GM12878 (cell line): Measurements from ENCODE around the gene SYT3. TPM values are rescaled to one million over a fixed set of nuclear protein-coding genes. Genes with fewer than 3 reads are reported as not detected.

ENCODE experiments used
- ATAC-seq: fragments of 200-7000 bp; cut with Tn5 transposase; 3 replicates; pipeline ENCODE4 v1.9.1; 2020; ENCODE audit warnings: mild to moderate bottlenecking, moderate library complexity
- BruUV-seq: library from RNA; stranded (reverse); fragments of 400-500 nt; replicated peaks from 2 replicates; lab custom pipeline; 2021; lab: Mats Ljungman, UMichigan
- CTCF ChIA-PET: fragments of 300-600 bp; sonication (Branson Sonifier 250); formaldehyde crosslinking; extraction: SDS; loops from one replicate; lab custom pipeline; 2021; ENCODE audit warnings: inconsistent platforms; lab: Yijun Ruan, JAX
- POLR2A ChIA-PET: fragments of 350-600 bp; formaldehyde crosslinking; extraction: SDS; loops from one replicate; lab custom pipeline; 2021; ENCODE audit warnings: inconsistent platforms; lab: Charles Lee
- RAD21 ChIA-PET: fragments of 300-600 bp; sonication (Branson Sonifier 250); formaldehyde crosslinking; loops from one replicate; lab custom pipeline; 2023; ENCODE audit warnings: antibody characterized with exemption; ENCODE audit not compliant: unreplicated experiment; lab: Charles Lee
- SMC1A ChIA-PET: fragments of 300-600 bp; sonication (Branson Sonifier 250); formaldehyde crosslinking; loops from one replicate; lab custom pipeline; 2023; ENCODE audit not compliant: unreplicated experiment, uncharacterized antibody; lab: Charles Lee
- DNase-seq: peaks from one replicate; pipeline ENCODE4 v3.0.0-alpha.2; 2011; ENCODE audit warnings: low read depth, low spot score
- FAIRE-seq: peaks from 3 replicates; lab custom pipeline; 2011; peaks lifted over from hg19 to GRCh38; lab: Jason Lieb, UNC
- H2AFZ ChIP-seq: 2 replicates; pipeline ENCODE4 v1.6.0; 2011; ENCODE audit warnings: low read depth, low read length, control low read depth; ENCODE audit not compliant: control insufficient read depth
- H3K27ac ChIP-seq: 2 replicates; pipeline ENCODE4 v1.5.1; 2011; ENCODE audit warnings: control low read depth; ENCODE audit not compliant: control insufficient read depth, insufficient read depth
- H3K27me3 ChIP-seq, 2 experiments: replicated peaks in 1 of 2; 2 replicates each; pipeline versions ENCODE4 v1.6.0 to v1.6.1; 2011; ENCODE audit warnings: low read length in 1 of 2; ENCODE audit not compliant: control insufficient read depth in 2 of 2, insufficient read depth in 2 of 2
- H3K36me3 ChIP-seq, 2 experiments: 2 replicates each; pipeline ENCODE4 v1.5.1; 2011; ENCODE audit warnings: low read length in 1 of 2; ENCODE audit not compliant: control insufficient read depth in 2 of 2, insufficient read depth in 2 of 2
- H3K4me1 ChIP-seq: 2 replicates; pipeline ENCODE4 v1.6.1; 2011; ENCODE audit warnings: mild to moderate bottlenecking, low read length, moderate library complexity, mixed read lengths; ENCODE audit not compliant: control insufficient read depth, insufficient read depth
- H3K4me2 ChIP-seq: 2 replicates; pipeline ENCODE4 v1.6.0; 2011; ENCODE audit warnings: control low read depth; ENCODE audit not compliant: control insufficient read depth, insufficient read depth
- H3K4me3 ChIP-seq: fragments of 200-600 bp; sonication (generic); 2 replicates; pipeline ENCODE4 v1.5.1; 2016
- H3K79me2 ChIP-seq: 2 replicates; pipeline ENCODE4 v1.6.0; 2011; ENCODE audit warnings: low read length; ENCODE audit not compliant: control insufficient read depth, insufficient read depth
- H3K9ac ChIP-seq: 2 replicates; pipeline ENCODE4 v1.8.0; 2011; ENCODE audit warnings: low read length, control low read depth, mixed read lengths; ENCODE audit not compliant: control insufficient read depth, insufficient read depth
- H3K9me3 ChIP-seq: replicated peaks from 3 replicates; pipeline ENCODE4 v1.5.1; 2011; ENCODE audit warnings: mild to moderate bottlenecking, low read length; ENCODE audit not compliant: control insufficient read depth, insufficient read depth
- H4K20me1 ChIP-seq: 2 replicates; pipeline ENCODE4 v1.6.0; 2011; ENCODE audit not compliant: control insufficient read depth, insufficient read depth
- BCL11A ChIP-seq: IDR thresholded peaks from 2 replicates; pipeline ENCODE4 v1.6.1; 2011; ENCODE audit warnings: low read depth, low read length
- CBFB ChIP-seq: IDR thresholded peaks from 2 replicates; pipeline ENCODE4 v1.6.1; 2016; ENCODE audit warnings: antibody characterized with exemption, low read depth
- DPF2 ChIP-seq: fragments of 450-650 bp; IDR thresholded peaks from 2 replicates; pipeline ENCODE4 v1.6.1; 2017; ENCODE audit warnings: mild to moderate bottlenecking
- FOXM1 ChIP-seq: IDR thresholded peaks from 2 replicates; pipeline ENCODE4 v1.6.1; 2012; ENCODE audit warnings: low read depth, mild to moderate bottlenecking, inconsistent platforms, low read length, moderate library complexity
- HCFC1 ChIP-seq: fragments of 150-350 bp; IDR thresholded peaks from 2 replicates; pipeline ENCODE4 v1.6.1; 2014; ENCODE audit warnings: low read length
- HSF1 ChIP-seq: fragments of 150-350 bp; IDR thresholded peaks from 2 replicates; pipeline ENCODE4 v1.6.1; 2014; ENCODE audit warnings: mild to moderate bottlenecking, low read depth, low read length
- NFYB ChIP-seq: IDR thresholded peaks from 2 replicates; pipeline ENCODE4 v1.6.1; 2011; ENCODE audit warnings: low read depth, mild to moderate bottlenecking, low read length, improper control_type of control experiment, moderate library complexity; ENCODE audit not compliant: insufficient read depth
- NR2C2 ChIP-seq: IDR thresholded peaks from 2 replicates; pipeline ENCODE4 v1.6.1; 2011; ENCODE audit warnings: borderline replicate concordance, low read depth; ENCODE audit not compliant: control insufficient read depth, insufficient read length
- PAX5 ChIP-seq: IDR thresholded peaks from 2 replicates; pipeline ENCODE4 v1.6.1; 2011; ENCODE audit warnings: low read depth, low read length, borderline replicate concordance
- RUNX3 ChIP-seq: IDR thresholded peaks from 2 replicates; pipeline ENCODE4 v1.6.1; 2012; ENCODE audit warnings: low read length, inconsistent platforms
- TAF1 ChIP-seq: IDR thresholded peaks from 2 replicates; pipeline ENCODE4 v1.6.1; 2011; ENCODE audit warnings: mild to moderate bottlenecking, low read depth, low read length, borderline replicate concordance
- USF1 ChIP-seq: IDR thresholded peaks from 2 replicates; pipeline ENCODE4 v1.6.1; 2011; ENCODE audit warnings: borderline replicate concordance, low read depth, mild to moderate bottlenecking, moderate library complexity, mixed read lengths, low read length; ENCODE audit not compliant: insufficient read depth; ENCODE audit errors: extremely low read length
- ZNF622 ChIP-seq: fragments of 450-650 bp; IDR thresholded peaks from 2 replicates; pipeline ENCODE4 v1.6.1; 2017; ENCODE audit warnings: mild to moderate bottlenecking, inconsistent platforms
- ZNF687 ChIP-seq: fragments of 450-650 bp; IDR thresholded peaks from 2 replicates; pipeline ENCODE4 v1.6.1; 2017; ENCODE audit warnings: mild to moderate bottlenecking, moderate library complexity
- WGBS: methylation state at CpG from one replicate; pipeline ENCODE4 v1.1.6; 2016; ENCODE audit warnings: low lambda C conversion rate; ENCODE audit not compliant: insufficient replicate concordance, insufficient coverage; ENCODE audit errors: missing lambda C conversion rate; 5-methylcytosine and 5-hydroxymethylcytosine counted together
- in situ Hi-C: fragments of 300-500 bp; cut with MboI; formaldehyde crosslinking; loops from 9 replicates; pipeline ENCODE4 v1.14.3; 2018; ENCODE audit warnings: mixed read lengths
- intact Hi-C: fragments of 100-400 bp; cut with micrococcal nuclease; formaldehyde crosslinking; loops from one replicate; pipeline ENCODE4 v1.14.2; 2022; ENCODE audit not compliant: unreplicated experiment
- polyA plus RNA-seq, 11 experiments: library from polyadenylated mRNA; depleted of rRNA in 4 of 11; unstranded in 6 of 11; stranded (reverse) in 5 of 11; fragments of >200 nt; fragmentation: Nextera tagmentation in 4 of 11; fragmentation: Illumina TruSeq in 1 of 11; extraction: Ambion mirVana in 4 of 11; extraction: Trizol in 1 of 11; gene quantifications; 1 replicate in 1 of 11; 2 replicates in 10 of 11; pipeline versions ENCODE4 v1.2.1 to v1.2.3, GENCODE V29; 2011 to 2016; ENCODE audit warnings: inconsistent platforms in 2 of 11, missing spikeins in 2 of 11, low read depth in 1 of 11
- total RNA-seq, 4 experiments: library from RNA; depleted of rRNA in 3 of 4; stranded (reverse); fragments of >200 nt in 3 of 4; fragmentation: Illumina TruSeq in 1 of 4; extraction: Trizol in 1 of 4; gene quantifications; 2 replicates each; pipeline versions ENCODE4 v1.2.1 to v1.2.3, GENCODE V29; 2013 to 2021

Gene SYT3
- total and polyA plus RNA-seq, 10 of the 15 experiments (the other 5 are each of a cell fraction or from before 2014, with no cell fraction given): 0.05 to 0.18 TPM; not detected in 8

GRCh38 chr19:50601407-50602088 is 38.1 kb downstream of the SYT3 start:
- no peaks in the 10 kb centered on the region; the same call in 2 of the 3 replicates for H3K9me3 ChIP-seq
- FAIRE-seq (no peak), ATAC-seq (no peak), DNase-seq (no peak)
- ChIA-PET RAD21 (no interaction called here), CTCF (no interaction called here), SMC1A (no interaction called here), POLR2A (no interaction called here)
- H3K4me1 ChIP-seq: no peaks in the 10 kb centered on the region
- H3K36me3 ChIP-seq: no peaks in the 10 kb centered on the region
- no peaks in the 10 kb centered on the region for H3K79me2 ChIP-seq
- H3K4me2 ChIP-seq: no peak overlapping the region
- no peak overlapping the region for H3K27ac ChIP-seq
- no peak overlapping the region for H3K9ac ChIP-seq
- no peak overlapping the region for H2AFZ ChIP-seq
- no peaks in the 10 kb centered on the region for H4K20me1 ChIP-seq
- intact Hi-C loops: no loop called here
- BruUV-seq: no TSS peak
- no peak for TF ChIP-seq FOXM1
- TF ChIP-seq USF1: no peak
- no peak for TF ChIP-seq DPF2
- TF ChIP-seq NFYB: no peak
- no peak for TF ChIP-seq RUNX3
- no peak for TF ChIP-seq PAX5
- no peak for TF ChIP-seq HSF1
- no peak for TF ChIP-seq BCL11A
- TF ChIP-seq ZNF687: no peak
- no peak for TF ChIP-seq CBFB
- TF ChIP-seq HCFC1: no peak
- TF ChIP-seq ZNF622: no peak
- TF ChIP-seq NR2C2: no peak
- no peak for TF ChIP-seq TAF1
- H3K27me3 ChIP-seq: no peaks in the 10 kb centered on the region
- WGBS: 49% methylated on average over 11 of the region's 11 CpGs
- no peak overlapping the region for H3K4me3 ChIP-seq
- in situ Hi-C loops: no loop called here
